Esophagus squamous epithelium (tissue), 5 donors: ENCODE results near the gene CAMTA1. TPM values are rescaled to one million over a fixed set of nuclear protein-coding genes. Genes with fewer than 3 reads are reported as not detected.

ENCODE experiments used
- DNase-seq: peaks from one replicate; lab custom pipeline; 2025; lab: John Stamatoyannopoulos, UW
- H3K27ac ChIP-seq, 4 donors: fragments of 200-600 bp; sonication (generic); one replicate each; pipeline ENCODE4 v1.5.1; 2016 to 2019; ENCODE audit warnings: mild to moderate bottlenecking in 1 of 4
- H3K27me3 ChIP-seq, 4 donors: fragments of 200-600 bp; sonication (generic); 1 replicate in 3 of 4; 2 replicates in 1 of 4; pipeline versions ENCODE4 v1.5.1 to v1.6.0; 2017 to 2021; ENCODE audit warnings: antibody characterized with exemption in 1 of 4
- H3K36me3 ChIP-seq, 3 donors: fragments of 200-600 bp; sonication (generic); one replicate each; pipeline ENCODE4 v1.5.1; 2016 to 2019
- H3K4me1 ChIP-seq, 3 donors: fragments of 200-600 bp; sonication (generic); one replicate each; pipeline ENCODE4 v1.5.1; 2017 to 2019
- H3K4me3 ChIP-seq, 4 donors: fragments of 200-600 bp; sonication (generic); 1 replicate in 3 of 4; 2 replicates in 1 of 4; pipeline ENCODE4 v1.5.1; 2016 to 2019; ENCODE audit warnings: mild to moderate bottlenecking in 2 of 4, moderate library complexity in 1 of 4
- H3K9me3 ChIP-seq, 3 donors: fragments of 200-600 bp; sonication (generic); one replicate each; pipeline ENCODE4 v1.5.1; 2016 to 2019
- POLR2A ChIP-seq, 4 donors: fragments of 450-650 bp; IDR thresholded peaks; one replicate each; pipeline ENCODE4 v1.6.1; 2017; ENCODE audit warnings: antibody characterized with exemption in 4 of 4, mild to moderate bottlenecking in 4 of 4, moderate library complexity in 3 of 4
- WGBS, 2 donors: methylation state at CpG; one replicate each; pipeline ENCODE4 v1.1.5; 2018; 5-methylcytosine and 5-hydroxymethylcytosine counted together
- intact Hi-C: fragments of 100-400 bp; cut with DNase I; formaldehyde crosslinking; loops from one replicate; pipeline ENCODE4 v1.15.0; 2022
- total RNA-seq, 4 donors: library from RNA; depleted of rRNA; stranded (reverse); fragments of >200 nt; gene quantifications; one replicate each; pipeline ENCODE4 v1.1.0, GENCODE V29; 2016
- TF ChIP-seq, protein P1 (sequence below), 6 experiments: fragments of 450-650 bp in 4 of 6; fragments of 200-600 bp in 2 of 6; sonication (generic) in 2 of 6; IDR thresholded peaks; one replicate each; pipeline ENCODE4 v1.5.1; 2016 to 2019; ENCODE audit warnings: antibody characterized with exemption in 6 of 6, mild to moderate bottlenecking in 4 of 6, moderate library complexity in 4 of 6
- donor health status: DM: yes; HTN: yes; CAD: no.

Gene CAMTA1
- total RNA-seq, 4 donors from 2014 or later, result 31.3 to 77.4 (median 45.9) TPM

DNA sequence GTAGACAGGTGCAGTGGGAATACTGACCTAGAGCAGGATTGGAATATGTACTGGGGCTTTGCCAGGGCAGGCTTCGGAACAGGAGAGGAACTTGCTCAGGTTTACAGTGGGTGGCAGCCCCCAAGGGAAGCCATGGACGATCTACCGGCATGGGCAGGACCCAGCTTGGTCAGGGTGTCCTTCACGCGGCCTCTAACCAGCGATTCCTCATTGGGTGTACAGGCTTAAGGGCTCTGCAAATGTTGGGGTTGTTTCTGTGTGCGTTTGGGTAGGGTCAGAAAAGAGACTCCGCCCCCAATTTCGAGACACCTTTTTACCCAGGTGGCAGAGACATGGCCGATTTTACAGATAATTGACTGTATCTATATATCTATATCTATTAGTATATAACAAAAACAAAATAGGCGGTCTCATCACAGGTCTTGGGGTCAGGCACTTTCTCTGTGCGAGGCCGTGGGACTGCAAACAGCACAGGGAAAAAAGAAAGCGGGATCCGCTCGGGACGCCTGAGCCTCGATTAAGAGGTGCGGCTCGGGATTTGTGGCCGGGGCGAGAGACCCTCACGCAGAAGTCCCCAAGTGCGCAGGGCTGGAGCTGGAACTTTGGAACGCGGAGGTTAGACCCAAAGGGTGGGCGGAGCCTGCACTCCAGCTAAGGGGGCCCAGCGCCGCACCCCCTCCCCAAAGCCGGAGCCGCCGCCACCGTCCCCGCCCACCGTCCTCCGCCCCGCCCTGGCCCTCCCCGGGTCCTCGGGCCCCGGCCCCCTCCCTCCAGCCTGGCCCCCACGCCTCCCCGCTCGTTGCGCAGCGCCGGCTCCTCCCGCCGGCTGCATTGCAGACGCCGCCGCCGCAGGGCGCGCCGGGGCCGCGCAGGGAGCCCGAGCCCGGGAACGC, 918.3 kb downstream of the CAMTA1 start:
- Histone ChIP-seq H3K27ac (peak overlapping the region in 3 of 4 donors; percentile 42 to 77 (median 74)), H3K4me1 (peaks cover 0 to 23% (median 8%) of the 10 kb centered on the region in 3 donors), H3K36me3 (no peaks in the 10 kb centered on the region), H3K27me3 (peaks cover 0 to 55% (median 0%) of the 10 kb centered on the region in 4 donors), H3K4me3 (peak overlapping the region; percentile 14 to 73 (median 54)), H3K9me3 (no peaks in the 10 kb centered on the region)
- intact Hi-C loops, result no loop called here
- 13 to 29% methylated on average over 18 of the region's 60 CpGs for WGBS, 2 donors
- no peak for DNase-seq
- TF ChIP-seq POLR2A (IDR thresholded peaks at IDR 0.05), result no peak
- TF ChIP-seq, protein P1, sequence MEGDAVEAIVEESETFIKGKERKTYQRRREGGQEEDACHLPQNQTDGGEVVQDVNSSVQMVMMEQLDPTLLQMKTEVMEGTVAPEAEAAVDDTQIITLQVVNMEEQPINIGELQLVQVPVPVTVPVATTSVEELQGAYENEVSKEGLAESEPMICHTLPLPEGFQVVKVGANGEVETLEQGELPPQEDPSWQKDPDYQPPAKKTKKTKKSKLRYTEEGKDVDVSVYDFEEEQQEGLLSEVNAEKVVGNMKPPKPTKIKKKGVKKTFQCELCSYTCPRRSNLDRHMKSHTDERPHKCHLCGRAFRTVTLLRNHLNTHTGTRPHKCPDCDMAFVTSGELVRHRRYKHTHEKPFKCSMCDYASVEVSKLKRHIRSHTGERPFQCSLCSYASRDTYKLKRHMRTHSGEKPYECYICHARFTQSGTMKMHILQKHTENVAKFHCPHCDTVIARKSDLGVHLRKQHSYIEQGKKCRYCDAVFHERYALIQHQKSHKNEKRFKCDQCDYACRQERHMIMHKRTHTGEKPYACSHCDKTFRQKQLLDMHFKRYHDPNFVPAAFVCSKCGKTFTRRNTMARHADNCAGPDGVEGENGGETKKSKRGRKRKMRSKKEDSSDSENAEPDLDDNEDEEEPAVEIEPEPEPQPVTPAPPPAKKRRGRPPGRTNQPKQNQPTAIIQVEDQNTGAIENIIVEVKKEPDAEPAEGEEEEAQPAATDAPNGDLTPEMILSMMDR (IDR thresholded peaks at IDR 0.05), result no peak

DNA sequence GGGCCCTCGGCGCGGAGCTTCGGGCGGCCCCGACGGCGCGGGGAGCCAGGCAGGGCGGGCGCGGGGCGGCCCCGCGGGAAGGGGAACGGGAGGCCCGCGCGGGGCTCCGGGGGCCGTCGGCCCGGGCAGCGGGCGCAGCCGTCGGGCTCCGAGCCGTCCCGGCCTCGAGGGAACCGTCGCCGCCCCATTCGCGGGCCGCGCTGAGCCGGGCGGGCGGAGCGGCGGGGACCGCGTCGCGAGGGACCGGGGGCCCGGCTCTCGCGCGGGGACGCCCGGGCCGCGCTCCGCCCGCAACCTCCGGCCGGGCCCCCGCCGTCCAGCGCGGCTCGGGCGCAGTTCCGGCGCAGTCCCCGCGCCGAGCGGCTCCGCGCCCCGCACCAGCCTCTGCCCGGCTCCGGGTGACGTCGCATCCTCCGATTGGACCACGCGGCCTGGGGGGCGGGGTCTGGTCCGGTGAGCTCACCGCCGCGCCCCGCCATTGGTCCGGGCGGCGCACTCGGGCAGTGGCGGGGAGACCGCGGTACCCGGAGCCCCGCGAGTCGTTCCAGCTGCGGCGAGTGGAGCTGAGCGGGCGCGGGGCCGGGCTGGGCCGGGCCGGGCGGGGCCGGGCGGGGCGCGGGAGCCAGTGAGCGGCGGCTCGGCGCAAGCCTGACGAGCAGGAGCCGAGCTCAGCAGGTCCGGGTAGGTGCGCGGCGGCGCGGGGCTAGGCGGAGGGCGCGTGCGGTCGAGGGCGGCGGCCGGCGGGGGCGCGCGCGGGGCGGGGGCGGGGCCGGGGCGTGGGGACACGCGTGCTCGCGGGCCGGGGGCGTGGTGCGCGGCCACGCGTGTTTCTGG, 919.2 kb downstream of the CAMTA1 start:
- Histone ChIP-seq H3K9me3 (no peaks in the 10 kb centered on the region), H3K4me3 (peak overlapping the region; percentile 30 to 73 (median 54)), H3K27me3 (peaks cover 0 to 55% (median 0%) of the 10 kb centered on the region in 4 donors), H3K4me1 (peaks cover 0 to 23% (median 8%) of the 10 kb centered on the region in 3 donors), H3K27ac (peak overlapping the region in 3 of 4 donors; percentile 48 to 77 (median 74)), H3K36me3 (no peaks in the 10 kb centered on the region)
- no CpG with 5 or more reads among the region's 151 CpGs for WGBS, 2 donors
- TF ChIP-seq, protein P1 (IDR thresholded peaks at IDR 0.05), result no peak
- TF ChIP-seq POLR2A (IDR thresholded peaks at IDR 0.05), result peak in 2 of 4 donors; percentile 63 to 78
- intact Hi-C loops, result no loop called here
- DNase-seq, result peak; percentile 43

DNA sequence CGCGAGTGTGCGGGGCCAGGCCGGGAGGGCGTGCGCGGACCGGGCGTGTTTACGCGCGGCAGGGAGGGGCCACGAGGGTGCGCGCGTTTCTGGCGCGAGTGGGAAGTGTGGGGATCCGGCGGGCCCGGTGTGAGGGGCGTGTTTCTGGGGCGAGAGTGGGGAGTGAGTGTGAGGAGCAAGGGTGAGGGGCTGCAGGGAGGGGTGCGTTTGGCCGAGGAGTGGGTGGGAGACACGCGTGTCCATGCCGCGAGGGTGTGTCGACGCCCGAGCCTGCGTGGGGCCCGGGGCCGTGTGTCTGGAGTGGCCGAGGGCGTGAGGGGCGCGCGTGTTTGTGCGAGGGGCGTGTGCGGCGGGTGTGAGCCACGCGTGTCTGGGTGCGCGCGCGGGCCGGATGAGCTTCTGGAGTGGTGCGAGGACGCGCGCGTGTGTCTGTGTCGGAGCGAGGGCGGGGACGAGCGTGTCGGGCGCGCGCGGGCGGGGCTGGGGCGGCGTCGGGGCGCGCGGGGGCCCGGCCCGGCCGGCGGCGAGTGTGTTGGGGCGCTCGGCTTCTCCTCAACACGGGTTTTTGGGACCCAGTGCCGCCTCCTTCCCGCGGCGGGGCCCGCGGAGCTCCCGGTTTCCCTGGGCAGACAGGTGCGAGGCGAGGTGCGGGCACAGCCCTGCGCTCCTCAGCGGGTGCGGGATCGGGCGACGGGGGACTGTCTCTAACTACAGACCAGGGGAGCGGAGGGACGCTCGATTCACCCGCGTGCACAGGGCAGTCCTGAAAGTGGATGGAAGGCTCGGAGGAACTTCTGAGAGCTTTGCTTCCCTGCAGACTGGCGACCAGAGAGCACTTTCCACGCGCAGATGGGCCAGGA, 920.0 kb downstream of the CAMTA1 start:
- Histone ChIP-seq H3K36me3 (no peaks in the 10 kb centered on the region), H3K4me1 (peaks cover 0 to 23% (median 8%) of the 10 kb centered on the region in 3 donors), H3K4me3 (peak overlapping the region; percentile 30 to 73 (median 54)), H3K27me3 (peaks cover 0 to 55% (median 0%) of the 10 kb centered on the region in 4 donors), H3K9me3 (no peaks in the 10 kb centered on the region), H3K27ac (peak overlapping the region; percentile 48 to 77 (median 72))
- TF ChIP-seq POLR2A (IDR thresholded peaks at IDR 0.05), result no peak
- TF ChIP-seq, protein P1 (IDR thresholded peaks at IDR 0.05), result no peak
- intact Hi-C loops, result no loop called here
- 2 to 6% methylated on average over 24 to 46 of the region's 106 CpGs for WGBS, 2 donors
- no peak for DNase-seq

DNA sequence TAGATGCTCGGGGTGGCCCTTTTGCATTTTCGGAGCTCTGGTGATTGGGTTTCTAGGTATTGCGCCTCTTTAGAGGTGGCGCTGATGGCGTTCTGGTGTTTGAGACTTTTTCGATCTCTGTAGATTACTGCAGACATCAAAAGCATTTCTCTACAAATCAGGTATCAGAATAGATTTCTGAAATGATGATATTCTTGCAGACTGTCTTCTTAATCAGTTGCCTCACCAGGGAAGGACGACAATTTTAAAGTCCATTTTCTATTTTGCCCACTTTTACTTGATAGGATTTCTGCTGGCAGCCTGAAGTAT, 920.6 kb downstream of the CAMTA1 start:
- intact Hi-C loops, result no loop called here
- H3K36me3 ChIP-seq, result no peaks in the 10 kb centered on the region
- no peaks in the 10 kb centered on the region for H3K9me3 ChIP-seq
- H3K27me3 ChIP-seq, result peaks cover 0 to 55% (median 0%) of the 10 kb centered on the region in 4 donors
- H3K4me1 ChIP-seq, result peaks cover 0 to 23% (median 8%) of the 10 kb centered on the region in 3 donors
- H3K4me3 ChIP-seq, result peak overlapping the region; percentile 30 to 73 (median 54)
- peak overlapping the region; percentile 48 to 77 (median 72) for H3K27ac ChIP-seq
- no peak for DNase-seq
- no peak for TF ChIP-seq POLR2A (IDR thresholded peaks at IDR 0.05)
- TF ChIP-seq, protein P1 (IDR thresholded peaks at IDR 0.05), result no peak
- 24 to 49% methylated on average over 7 of the region's 7 CpGs for WGBS, 2 donors
